ENCODE measurements around the gene FGF14.

- TF ChIP-seq CTCF (conservative IDR thresholded peaks at IDR 0.05; ENCODE audit: low read depth, low read length) (no peak), POLR2A (IDR thresholded peaks at IDR 0.05; ENCODE audit: low read depth, low read length) (no peak), BHLHE40 (IDR thresholded peaks at IDR 0.05; ENCODE audit: low read depth, low read length) (no peak)
These were observed 165.0 kb downstream of the FGF14 start for GRCh38 chr13:102236830-102237229.

All from IMR-90 (cell line).